IMR-90 (cell line): ENCODE data around the gene TRPM3. TPM values are rescaled to one million over a fixed set of nuclear protein-coding genes. Genes with fewer than 3 reads are reported as not detected.

Experiments used
- ATAC-seq: fragments of 200-7000 bp; cut with Tn5 transposase; 2 replicates; pipeline ENCODE4 v1.9.1; 2020; ENCODE audit warnings: low read depth, mild to moderate bottlenecking, moderate library complexity
- BruUV-seq: library from RNA; stranded (reverse); fragments of 400-500 nt; replicated peaks from 2 replicates; lab custom pipeline; 2021; lab: Mats Ljungman, UMichigan
- CTCF ChIA-PET: fragments of 300-600 bp; formaldehyde crosslinking; extraction: SDS; loops from one replicate; lab custom pipeline; 2021; ENCODE audit warnings: antibody characterized with exemption; lab: Yijun Ruan, JAX
- POLR2A ChIA-PET: fragments of 300-600 bp; sonication (Branson Sonifier 250); formaldehyde crosslinking; loops from one replicate; lab custom pipeline; 2022; ENCODE audit warnings: antibody characterized with exemption; ENCODE audit not compliant: unreplicated experiment; lab: Charles Lee
- DNase-seq: peaks from one replicate; pipeline ENCODE4 v3.0.0; 2013
- H2AFZ ChIP-seq: replicated peaks from 2 replicates; pipeline ENCODE3; 2013; ENCODE audit warnings: low read length, mild to moderate bottlenecking; ENCODE audit not compliant: poor library complexity
- H2AK5ac ChIP-seq: 2 replicates; pipeline ENCODE4 v1.6.1; 2013; ENCODE audit warnings: low read depth, low read length, inconsistent platforms
- H2AK9ac ChIP-seq: replicated peaks from 2 replicates; pipeline ENCODE3; 2013; ENCODE audit warnings: mild to moderate bottlenecking, low read depth, low read length, moderate library complexity; ENCODE audit not compliant: poor library complexity
- H2BK120ac ChIP-seq: 2 replicates; pipeline ENCODE4 v1.6.1; 2013; ENCODE audit warnings: low read depth, low read length, inconsistent platforms
- H2BK15ac ChIP-seq: 3 replicates; pipeline ENCODE4 v1.6.1; 2013; ENCODE audit warnings: low read depth, low read length, inconsistent platforms
- H2BK20ac ChIP-seq: 2 replicates; pipeline ENCODE4 v1.6.1; 2013; ENCODE audit warnings: low read depth, mild to moderate bottlenecking, inconsistent platforms, low read length, moderate library complexity
- H2BK5ac ChIP-seq: 2 replicates; pipeline ENCODE4 v1.6.1; 2013; ENCODE audit warnings: mild to moderate bottlenecking, low read depth, low read length, inconsistent platforms; ENCODE audit not compliant: poor library complexity, severe bottlenecking
- H3K14ac ChIP-seq: replicated peaks from 2 replicates; pipeline ENCODE4 v1.6.1; 2013; ENCODE audit warnings: low read depth, low read length, inconsistent platforms
- H3K18ac ChIP-seq: 2 replicates; pipeline ENCODE4 v1.6.1; 2013; ENCODE audit warnings: low read depth, low read length, control low read depth
- H3K23ac ChIP-seq: 2 replicates; pipeline ENCODE4 v1.6.1; 2013; ENCODE audit warnings: low read depth, low read length, inconsistent platforms
- H3K27ac ChIP-seq: 2 replicates; pipeline ENCODE4 v1.5.1; 2013; ENCODE audit warnings: mild to moderate bottlenecking, control low read depth, low read length; ENCODE audit not compliant: insufficient read depth
- H3K27me3 ChIP-seq: 2 replicates; pipeline ENCODE4 v1.6.1; 2013; ENCODE audit warnings: low read length; ENCODE audit not compliant: control insufficient read depth, insufficient read depth
- H3K36me3 ChIP-seq: 2 replicates; pipeline ENCODE4 v1.6.1; 2013; ENCODE audit warnings: low read length, mixed read lengths; ENCODE audit not compliant: control insufficient read depth, insufficient read depth
- H3K4ac ChIP-seq: 2 replicates; pipeline ENCODE4 v1.6.1; 2013; ENCODE audit warnings: low read depth, low read length, inconsistent platforms
- H3K4me1 ChIP-seq: 2 replicates; pipeline ENCODE4 v1.6.1; 2013; ENCODE audit warnings: low read length, mixed read lengths; ENCODE audit not compliant: control insufficient read depth, insufficient read depth
- H3K4me2 ChIP-seq: 2 replicates; pipeline ENCODE4 v1.6.1; 2013; ENCODE audit warnings: low read depth, mild to moderate bottlenecking, control low read depth, low read length, moderate library complexity
- H3K4me3 ChIP-seq: 2 replicates; pipeline ENCODE4 v1.5.1; 2013; ENCODE audit warnings: low read depth, mild to moderate bottlenecking, control low read depth, low read length, moderate library complexity; ENCODE audit not compliant: insufficient read depth
- H3K56ac ChIP-seq: 2 replicates; pipeline ENCODE4 v1.6.1; 2013; ENCODE audit warnings: low read length, inconsistent platforms; ENCODE audit not compliant: insufficient read depth; ENCODE audit errors: extremely low read depth
- H3K79me1 ChIP-seq, 2 experiments: 2 replicates each; pipeline ENCODE4 v1.6.1; 2013; ENCODE audit warnings: low read length in 2 of 2, inconsistent platforms in 1 of 2, low read depth in 1 of 2
- H3K9ac ChIP-seq: 2 replicates; pipeline ENCODE4 v1.6.1; 2013; ENCODE audit warnings: low read depth, low read length, control low read depth
- H3K9me1 ChIP-seq: 2 replicates; pipeline ENCODE4 v1.6.1; 2013; ENCODE audit warnings: low read length, inconsistent platforms; ENCODE audit not compliant: insufficient read depth
- H3K9me3 ChIP-seq: 2 replicates; pipeline ENCODE4 v1.6.1; 2013; ENCODE audit warnings: low read length; ENCODE audit not compliant: control insufficient read depth, insufficient read depth
- H4K20me1 ChIP-seq: 2 replicates; pipeline ENCODE4 v1.6.1; 2013; ENCODE audit warnings: low read length, inconsistent platforms; ENCODE audit not compliant: insufficient read depth
- H4K5ac ChIP-seq: 2 replicates; pipeline ENCODE4 v1.6.1; 2013; ENCODE audit warnings: mild to moderate bottlenecking, low read depth, low read length, control low read depth
- H4K8ac ChIP-seq, 2 experiments: 2 replicates each; pipeline ENCODE4 v1.6.1; 2013; ENCODE audit warnings: low read depth in 2 of 2, low read length in 2 of 2, control low read depth in 1 of 2, inconsistent platforms in 1 of 2
- H4K91ac ChIP-seq: 2 replicates; pipeline ENCODE4 v1.6.1; 2013; ENCODE audit warnings: low read depth, low read length, inconsistent platforms; ENCODE audit not compliant: insufficient read depth
- MAFK ChIP-seq: IDR thresholded peaks from 2 replicates; pipeline ENCODE4 v1.6.1; 2012; ENCODE audit warnings: low read depth, low read length, improper control_type of control experiment
- RFX5 ChIP-seq: IDR thresholded peaks from 2 replicates; pipeline ENCODE4 v1.8.0; 2012; ENCODE audit warnings: low read depth, mild to moderate bottlenecking, low read length, moderate library complexity
- WGBS, 2 experiments: methylation state at CpG; one replicate each; pipeline versions ENCODE4 v1.1.5 to v1.1.7; 2013; ENCODE audit warnings: missing lambda C conversion rate in 2 of 2; ENCODE audit not compliant: insufficient read length in 1 of 2; ENCODE audit errors: extremely low coverage in 2 of 2; 5-methylcytosine and 5-hydroxymethylcytosine counted together
- dilution Hi-C: fragments of 300-500 bp; cut with HindIII; formaldehyde crosslinking; loops from one replicate; pipeline ENCODE4 v1.14.3; 2018; ENCODE audit warnings: low sequenced_read_pairs; ENCODE audit not compliant: unreplicated experiment
- in situ Hi-C: fragments of 300-500 bp; cut with MboI; formaldehyde crosslinking; loops from 3 replicates; pipeline ENCODE4 v1.14.3; 2019; ENCODE audit warnings: low sequenced_read_pairs, inconsistent platforms, mixed read lengths
- intact Hi-C: fragments of 100-400 bp; cut with micrococcal nuclease; formaldehyde crosslinking; loops from 2 replicates; pipeline ENCODE4 v1.10.0; 2022
- polyA plus RNA-seq, 3 experiments: library from polyadenylated mRNA; depleted of rRNA; stranded (reverse); fragments of >200 nt; gene quantifications; 2 replicates each; pipeline ENCODE4 v1.2.3, GENCODE V29; 2012; ENCODE audit warnings: low replicate concordance in 1 of 3
- total RNA-seq: library from RNA; depleted of rRNA; stranded (reverse); fragments of >200 nt; gene quantifications from 2 replicates; pipeline ENCODE4 v1.2.3, GENCODE V29; 2012
- TF ChIP-seq, protein P1 (sequence below): fragments of 150-350 bp; IDR thresholded peaks from 2 replicates; pipeline ENCODE4 v1.6.1; 2016; ENCODE audit warnings: low read depth, mild to moderate bottlenecking, low read length, moderate library complexity, borderline replicate concordance

TRPM3 gene
- total and polyA plus RNA-seq, 2 of the 4 experiments (the other 2 are of a cell fraction) = not detected

DNA sequence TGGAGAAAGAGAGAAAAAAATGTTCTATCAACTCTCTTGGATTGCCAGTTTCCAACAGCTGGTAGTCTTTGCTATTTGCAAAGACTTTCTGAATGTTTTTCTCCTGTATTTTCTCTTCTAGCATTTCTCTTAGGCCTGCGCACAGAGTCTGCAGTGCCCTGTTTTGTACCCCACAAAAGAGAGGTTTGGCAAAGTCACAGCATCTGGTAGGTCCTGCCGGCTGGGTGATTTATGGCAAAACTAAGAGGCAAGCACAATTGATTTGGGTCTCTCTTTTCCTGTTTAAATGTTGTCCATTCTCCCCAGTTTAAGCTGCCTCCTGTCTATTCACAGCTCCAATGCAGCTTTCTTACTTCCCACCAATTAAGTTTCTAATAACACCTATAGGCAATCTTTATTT lies 193.9 kb downstream of the TRPM3 start:
- no peaks in the 10 kb centered on the region for H3K9me3 ChIP-seq
- ATAC-seq (no peak), DNase-seq (no peak)
- no peak overlapping the region for H3K23ac ChIP-seq
- no peak overlapping the region for H3K18ac ChIP-seq
- H2BK15ac ChIP-seq = no peak overlapping the region
- H4K20me1 ChIP-seq = no peaks in the 10 kb centered on the region
- dilution Hi-C loops = no loop called here
- no peak overlapping the region for H2AK5ac ChIP-seq
- H3K4me2 ChIP-seq = no peak overlapping the region
- H2BK20ac ChIP-seq = no peak overlapping the region
- ChIA-PET POLR2A (no interaction called here), CTCF (interaction anchor here (1.0 to 1.5 kb wide), 2 partner anchors 74 to 322 kb away, joined by 3 to 4 read pairs; no protein-coding TSS in a partner anchor)
- no peak overlapping the region for H4K5ac ChIP-seq
- 20% methylated on average over 1 of the region's 2 CpGs; no CpG with 5 or more reads in 1 of the 2 experiments for WGBS, 2 experiments
- no peak overlapping the region for H4K91ac ChIP-seq
- no peak overlapping the region for H2BK5ac ChIP-seq
- H3K27ac ChIP-seq = no peak overlapping the region
- H3K4me1 ChIP-seq = 0 out of 2 replicates have a peak, but pooled peaks cover 2% of the 10 kb centered on the region
- H3K27me3 ChIP-seq = peaks cover 6% of the 10 kb centered on the region; the same call in 1 of the 2 replicates
- H3K36me3 ChIP-seq = no peaks in the 10 kb centered on the region
- no peak overlapping the region for H4K8ac ChIP-seq
- H3K9ac ChIP-seq = no peak overlapping the region
- no peak overlapping the region for H3K14ac ChIP-seq
- no peak overlapping the region for H2BK120ac ChIP-seq
- H3K9me1 ChIP-seq = no peaks in the 10 kb centered on the region
- no peaks in the 10 kb centered on the region for H3K79me1 ChIP-seq
- in situ Hi-C loops = no loop called here
- no peak overlapping the region for H3K4ac ChIP-seq
- intact Hi-C loops = loop anchor here (5.0 kb wide), 3 partner anchors 140 to 300 kb away; no protein-coding TSS in a partner anchor
- H3K4me3 ChIP-seq = no peak overlapping the region
- H2AFZ ChIP-seq = no peak overlapping the region
- TF ChIP-seq MAFK (no peak), RFX5 (no peak)
- TF ChIP-seq, protein P1, sequence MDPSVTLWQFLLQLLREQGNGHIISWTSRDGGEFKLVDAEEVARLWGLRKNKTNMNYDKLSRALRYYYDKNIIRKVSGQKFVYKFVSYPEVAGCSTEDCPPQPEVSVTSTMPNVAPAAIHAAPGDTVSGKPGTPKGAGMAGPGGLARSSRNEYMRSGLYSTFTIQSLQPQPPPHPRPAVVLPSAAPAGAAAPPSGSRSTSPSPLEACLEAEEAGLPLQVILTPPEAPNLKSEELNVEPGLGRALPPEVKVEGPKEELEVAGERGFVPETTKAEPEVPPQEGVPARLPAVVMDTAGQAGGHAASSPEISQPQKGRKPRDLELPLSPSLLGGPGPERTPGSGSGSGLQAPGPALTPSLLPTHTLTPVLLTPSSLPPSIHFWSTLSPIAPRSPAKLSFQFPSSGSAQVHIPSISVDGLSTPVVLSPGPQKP = no peak
- no peak overlapping the region for H3K56ac ChIP-seq
- no TSS peak for BruUV-seq
- H2AK9ac ChIP-seq = no peak overlapping the region
